Measurements from ENCODE around the gene TRERF1.

- TF ChIP-seq TSHZ2 (CRISPR knock-in tag; IDR thresholded peaks at IDR 0.05) (no peak), POU6F1 (CRISPR knock-in tag; IDR thresholded peaks at IDR 0.05; ENCODE audit: borderline replicate concordance, low read depth) (no peak), RARB (CRISPR knock-in tag; IDR thresholded peaks at IDR 0.05) (no peak), OSR1 (CRISPR knock-in tag; IDR thresholded peaks at IDR 0.05) (no peak)
These were observed 44.3 kb downstream of the TRERF1 start for GRCh38 chr6:42407379-42407778.
